ENCODE data around the gene LIN37.

DNA sequence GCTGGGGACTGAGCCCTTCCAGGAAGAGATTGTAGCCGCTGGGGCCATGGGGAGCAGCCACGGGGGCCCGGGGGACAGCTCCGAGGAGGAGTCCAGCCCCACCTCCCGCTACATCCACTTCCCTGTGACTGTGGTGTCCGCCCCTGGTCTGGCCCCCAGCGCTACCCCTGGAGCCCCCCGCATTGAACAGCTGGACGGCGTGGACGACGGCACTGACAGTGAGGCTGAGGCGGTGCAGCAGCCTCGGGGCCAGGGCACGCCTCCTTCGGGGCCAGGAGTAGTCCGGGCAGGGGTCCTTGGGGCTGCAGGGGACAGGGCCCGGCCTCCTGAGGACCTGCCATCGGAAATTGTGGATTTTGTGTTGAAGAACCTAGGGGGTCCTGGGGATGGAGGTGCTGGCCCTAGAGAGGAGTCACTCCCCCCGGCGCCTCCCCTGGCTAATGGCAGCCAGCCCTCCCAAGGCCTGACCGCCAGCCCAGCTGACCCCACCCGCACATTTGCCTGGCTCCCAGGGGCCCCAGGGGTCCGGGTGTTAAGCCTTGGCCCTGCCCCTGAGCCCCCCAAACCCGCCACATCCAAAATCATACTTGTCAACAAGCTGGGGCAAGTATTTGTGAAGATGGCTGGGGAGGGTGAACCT is 15.7 kb upstream of the LIN37 start:
- TF ChIP-seq CTCF (IDR thresholded peaks at IDR 0.05) (no peak), POLR2A (IDR thresholded peaks at IDR 0.05) (no peak), EP300 (IDR thresholded peaks at IDR 0.05) (no peak), POLR2AphosphoS5 (IDR thresholded peaks at IDR 0.05) (no peak)
